ENCODE measurements around the gene CXorf58. TPM values are rescaled to one million over a fixed set of nuclear protein-coding genes. Genes with fewer than 3 reads are reported as not detected.

The CXorf58 gene
- total and polyA plus RNA-seq, 4 experiments from 2014 or later: 0.14 TPM; not detected in 3

DNA sequence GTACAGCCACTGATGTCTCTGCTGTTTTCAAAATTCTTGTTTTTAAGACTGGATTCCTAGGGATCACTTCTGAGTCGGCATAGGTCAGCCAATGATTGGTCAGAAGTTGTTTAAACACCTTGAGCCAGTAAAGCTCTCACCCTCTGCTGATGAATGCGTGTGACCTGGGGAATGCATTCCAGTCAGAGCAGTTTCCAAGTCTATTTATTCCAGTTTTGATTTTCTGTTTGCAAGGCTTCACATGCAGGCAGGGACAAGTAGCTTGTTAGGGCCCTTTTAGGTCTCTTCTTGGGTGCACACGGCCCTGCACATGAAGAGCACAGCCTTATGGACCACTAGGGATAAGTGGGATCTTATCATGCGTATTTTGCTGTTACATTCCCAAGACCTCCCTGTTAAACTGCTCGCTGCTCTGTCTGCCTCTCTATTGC is 72.2 kb downstream of the CXorf58 start:
- no peaks in the 10 kb centered on the region for H3K27me3 ChIP-seq (ENCODE audit: insufficient read depth, low read length)
- H3K9me3 ChIP-seq (ENCODE audit: control insufficient read depth in 1 of 2, low read length in 2 of 2): no peaks in the 10 kb centered on the region
- intact Hi-C loops (cut with micrococcal nuclease): no loop called here
- H3K4me1 Mint-ChIP-seq: no peaks in the 10 kb centered on the region
- no peaks in the 10 kb centered on the region for H3K4me1 ChIP-seq (ENCODE audit: insufficient read depth, low read length)
- H3K27me3 Mint-ChIP-seq: no peaks in the 10 kb centered on the region
- H3K36me3 ChIP-seq (ENCODE audit: insufficient read depth, low read length): no peaks in the 10 kb centered on the region
- H3K4me3 ChIP-seq (ENCODE audit: low read length in 2 of 2): no peak overlapping the region
- no peak for DNase-seq
- ChIA-PET CTCF (ENCODE audit: partially characterized antibody) (no interaction called here), POLR2A (ENCODE audit: partially characterized antibody) (no interaction called here)
- no peaks in the 10 kb centered on the region for H3K9me3 Mint-ChIP-seq
- peak overlapping the region in 1 of 7 donors; percentile 15 for H3K27ac Mint-ChIP-seq
- H3K36me3 Mint-ChIP-seq: peaks cover 9 to 13% of the 10 kb centered on the region in 2 donors
- no peak overlapping the region for H3K27ac ChIP-seq (ENCODE audit: low read depth, low read length)
- H3K4me3 Mint-ChIP-seq: no peak overlapping the region

DNA sequence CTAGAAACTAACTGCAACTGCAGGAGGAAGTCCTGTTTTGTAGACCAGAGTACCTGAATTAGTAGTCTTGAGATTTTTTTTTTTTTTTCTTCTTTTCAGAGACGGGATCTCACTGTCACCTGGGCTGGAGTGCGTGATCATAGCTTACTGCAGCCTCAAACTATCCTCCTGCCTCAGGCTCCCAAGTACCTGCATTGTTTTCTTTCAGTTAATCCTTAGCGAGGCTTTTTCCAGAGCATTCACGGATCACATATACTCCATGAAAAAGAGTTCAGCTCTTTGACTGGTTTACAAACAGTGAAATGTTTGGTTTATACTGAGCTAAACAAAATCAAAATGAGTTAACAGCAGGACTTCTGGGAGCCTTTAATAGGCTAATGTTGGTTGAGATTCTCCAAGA is 73.4 kb downstream of the CXorf58 start:
- intact Hi-C loops (cut with micrococcal nuclease): no loop called here
- no peaks in the 10 kb centered on the region for H3K27me3 ChIP-seq (ENCODE audit: insufficient read depth, low read length)
- no peaks in the 10 kb centered on the region for H3K36me3 ChIP-seq (ENCODE audit: insufficient read depth, low read length)
- Mint-ChIP-seq H3K9me3 (no peaks in the 10 kb centered on the region), H3K36me3 (peaks cover 9 to 16% of the 10 kb centered on the region in 2 donors), H3K27ac (no peak overlapping the region), H3K4me3 (no peak overlapping the region), H3K4me1 (peaks cover 0 to 3% (median 0%) of the 10 kb centered on the region in 4 donors), H3K27me3 (no peaks in the 10 kb centered on the region)
- no peaks in the 10 kb centered on the region for H3K4me1 ChIP-seq (ENCODE audit: insufficient read depth, low read length)
- H3K9me3 ChIP-seq (ENCODE audit: control insufficient read depth in 1 of 2, low read length in 2 of 2): no peaks in the 10 kb centered on the region
- no peak for DNase-seq
- ChIA-PET CTCF (ENCODE audit: partially characterized antibody) (no interaction called here), POLR2A (ENCODE audit: partially characterized antibody) (no interaction called here)
- no peak overlapping the region for H3K27ac ChIP-seq (ENCODE audit: low read depth, low read length)
- no peak overlapping the region for H3K4me3 ChIP-seq (ENCODE audit: low read length in 2 of 2)

DNA sequence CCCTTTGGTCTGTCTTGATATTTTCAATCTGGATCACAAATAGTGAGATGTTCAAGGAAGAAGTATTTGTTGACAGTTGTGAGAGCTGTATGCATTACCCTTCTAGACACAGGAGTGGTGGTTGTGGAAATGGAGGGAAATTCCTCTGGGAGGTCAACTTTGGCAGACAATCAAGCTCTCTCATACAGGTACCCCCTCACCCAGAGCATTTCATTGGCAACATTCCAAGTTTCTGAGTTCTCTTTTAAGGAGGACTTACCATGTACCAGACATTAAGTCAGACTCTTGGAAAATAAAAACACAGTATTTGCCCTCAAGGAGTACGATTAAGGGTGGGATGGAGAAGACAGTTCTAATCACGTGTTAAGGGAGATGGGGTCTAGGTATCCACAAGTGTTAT is 73.9 kb downstream of the CXorf58 start:
- no peak for DNase-seq
- intact Hi-C loops (cut with micrococcal nuclease): no loop called here
- peaks cover 0 to 6% (median 0%) of the 10 kb centered on the region in 4 donors for H3K4me1 Mint-ChIP-seq
- H3K4me3 Mint-ChIP-seq: no peak overlapping the region
- Histone ChIP-seq H3K36me3 (ENCODE audit: insufficient read depth, low read length) (no peaks in the 10 kb centered on the region), H3K27me3 (ENCODE audit: insufficient read depth, low read length) (no peaks in the 10 kb centered on the region), H3K4me3 (ENCODE audit: low read length in 2 of 2) (no peak overlapping the region), H3K9me3 (ENCODE audit: control insufficient read depth in 1 of 2, low read length in 2 of 2) (no peaks in the 10 kb centered on the region), H3K27ac (ENCODE audit: low read depth, low read length) (no peak overlapping the region), H3K4me1 (ENCODE audit: insufficient read depth, low read length) (no peaks in the 10 kb centered on the region)
- H3K9me3 Mint-ChIP-seq: no peaks in the 10 kb centered on the region
- ChIA-PET POLR2A (ENCODE audit: partially characterized antibody) (no interaction called here), CTCF (ENCODE audit: partially characterized antibody) (no interaction called here)
- no peaks in the 10 kb centered on the region for H3K27me3 Mint-ChIP-seq
- H3K27ac Mint-ChIP-seq: no peak overlapping the region
- peaks cover 9 to 21% of the 10 kb centered on the region in 2 donors for H3K36me3 Mint-ChIP-seq

DNA sequence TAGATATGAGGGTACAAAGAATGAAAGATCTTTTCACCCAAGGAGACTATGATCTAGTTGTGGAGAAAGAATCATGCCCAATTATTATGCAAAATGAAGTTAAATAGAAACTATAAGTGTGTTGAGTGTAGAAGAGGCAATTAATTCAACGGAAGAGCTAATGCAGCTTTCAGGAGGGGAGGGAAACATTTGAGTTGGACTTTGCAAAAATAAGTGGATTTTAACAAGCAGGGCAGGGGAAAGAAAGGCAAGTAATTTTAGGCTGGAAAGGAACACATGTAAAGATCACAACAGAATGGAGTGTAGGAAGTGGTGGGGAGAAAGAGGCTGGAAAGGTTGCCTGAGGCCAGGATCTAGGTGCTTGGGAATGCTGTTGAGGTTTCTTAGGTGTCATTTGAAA is 75.1 kb downstream of the CXorf58 start:
- H3K9me3 ChIP-seq (ENCODE audit: control insufficient read depth in 1 of 2, low read length in 2 of 2): no peaks in the 10 kb centered on the region
- Mint-ChIP-seq H3K27ac (peak overlapping the region in 2 of 7 donors; percentile 20 to 77), H3K4me3 (no peak overlapping the region), H3K9me3 (no peaks in the 10 kb centered on the region), H3K27me3 (no peaks in the 10 kb centered on the region), H3K4me1 (peaks cover 0 to 6% (median 0%) of the 10 kb centered on the region in 4 donors), H3K36me3 (peaks cover 12 to 26% of the 10 kb centered on the region in 2 donors)
- H3K27me3 ChIP-seq (ENCODE audit: insufficient read depth, low read length): no peaks in the 10 kb centered on the region
- peaks cover 1% of the 10 kb centered on the region for H3K36me3 ChIP-seq (ENCODE audit: insufficient read depth, low read length)
- ChIA-PET POLR2A (ENCODE audit: partially characterized antibody) (no interaction called here), CTCF (ENCODE audit: partially characterized antibody) (no interaction called here)
- H3K27ac ChIP-seq (ENCODE audit: low read depth, low read length): no peak overlapping the region
- intact Hi-C loops (cut with micrococcal nuclease): no loop called here
- no peak overlapping the region for H3K4me3 ChIP-seq (ENCODE audit: low read length in 2 of 2)
- no peaks in the 10 kb centered on the region for H3K4me1 ChIP-seq (ENCODE audit: insufficient read depth, low read length)
- no peak for DNase-seq

Other genes with a start within 250 kb of the CXorf58 start
- 10 to 100 TPM; 13.1 to 13.4 TPM for gene PRDX4, start 240.5 kb upstream of the CXorf58 start, total RNA-seq
- gene PRDX4, start 240.5 kb upstream of the CXorf58 start, polyA plus RNA-seq: 10 to 100 TPM; 64.9 to 65.5 TPM
- gene ACOT9, start 164.7 kb upstream of the CXorf58 start, total RNA-seq: 10 to 100 TPM; 21.2 to 25.2 TPM
- 10 to 100 TPM; 22.5 to 28.1 TPM for gene ACOT9, start 164.7 kb upstream of the CXorf58 start, polyA plus RNA-seq
- 100 to 1,000 TPM; 139 to 145 TPM for gene SAT1, start 124.8 kb upstream of the CXorf58 start, total RNA-seq
- 100 to 1,000 TPM; 127 to 134 TPM for gene SAT1, start 124.8 kb upstream of the CXorf58 start, polyA plus RNA-seq
- gene APOO, start 68 bp upstream of the CXorf58 start, total RNA-seq: 1 to 10 TPM; 5.1 to 7.9 TPM
- 10 to 100 TPM; 18.4 to 18.9 TPM for gene APOO, start 68 bp upstream of the CXorf58 start, polyA plus RNA-seq
- 1 to 10 TPM; 7.3 to 7.9 TPM for gene KLHL15, start 119.2 kb downstream of the CXorf58 start, total RNA-seq
- 1 to 10 TPM; 1.3 to 1.5 TPM for gene KLHL15, start 119.2 kb downstream of the CXorf58 start, polyA plus RNA-seq
- 100 to 1,000 TPM; 218 to 221 TPM for gene EIF2S3, start 146.9 kb downstream of the CXorf58 start, total RNA-seq
- 100 to 1,000 TPM; 117 to 120 TPM for gene EIF2S3, start 146.9 kb downstream of the CXorf58 start, polyA plus RNA-seq
- 10 to 100 TPM; 69.5 to 72.2 TPM for gene ZFX, start 241.7 kb downstream of the CXorf58 start, total RNA-seq
- gene ZFX, start 241.7 kb downstream of the CXorf58 start, polyA plus RNA-seq: 10 to 100 TPM; 33.7 to 43.8 TPM